Fibroblast of mammary gland (primary cell): ENCODE results near the gene FAT1.

Experiments used
- DNase-seq: peaks from one replicate; pipeline ENCODE4 v3.0.0-alpha.2; 2010; ENCODE audit warnings: low read depth
- H3K4me3 ChIP-seq: 2 replicates; pipeline ENCODE4 v1.5.1; 2011; ENCODE audit warnings: low read depth, mild to moderate bottlenecking, low read length, moderate library complexity; ENCODE audit not compliant: control insufficient read depth
- TF ChIP-seq, protein P1 (sequence below): conservative IDR thresholded peaks from 2 replicates; pipeline ENCODE4 v1.5.1; 2011; ENCODE audit warnings: low read depth, low read length, inconsistent platforms; ENCODE audit not compliant: control insufficient read depth, insufficient read depth

The FAT1 gene

DNA sequence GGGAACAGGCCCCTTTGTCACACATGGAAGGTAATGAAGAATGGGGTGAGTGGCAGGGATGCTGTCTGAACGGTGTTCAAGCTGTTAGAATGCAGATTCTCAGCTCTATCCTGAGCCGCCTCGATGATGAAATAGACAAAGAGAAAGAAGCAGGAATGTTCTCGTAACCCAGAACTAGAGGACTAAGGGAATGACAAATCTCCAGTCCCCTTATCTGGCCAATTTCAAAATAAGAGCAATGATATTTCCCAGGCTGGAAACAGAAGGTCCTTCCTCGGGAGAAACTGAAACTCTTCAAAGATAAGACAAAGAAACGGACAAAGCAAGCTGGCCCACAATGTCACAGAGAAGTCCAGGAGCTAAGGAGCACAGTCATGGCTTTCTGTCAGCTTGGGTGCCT is 138.7 kb downstream of the FAT1 start:
- DNase-seq: no peak
- TF ChIP-seq, protein P1, sequence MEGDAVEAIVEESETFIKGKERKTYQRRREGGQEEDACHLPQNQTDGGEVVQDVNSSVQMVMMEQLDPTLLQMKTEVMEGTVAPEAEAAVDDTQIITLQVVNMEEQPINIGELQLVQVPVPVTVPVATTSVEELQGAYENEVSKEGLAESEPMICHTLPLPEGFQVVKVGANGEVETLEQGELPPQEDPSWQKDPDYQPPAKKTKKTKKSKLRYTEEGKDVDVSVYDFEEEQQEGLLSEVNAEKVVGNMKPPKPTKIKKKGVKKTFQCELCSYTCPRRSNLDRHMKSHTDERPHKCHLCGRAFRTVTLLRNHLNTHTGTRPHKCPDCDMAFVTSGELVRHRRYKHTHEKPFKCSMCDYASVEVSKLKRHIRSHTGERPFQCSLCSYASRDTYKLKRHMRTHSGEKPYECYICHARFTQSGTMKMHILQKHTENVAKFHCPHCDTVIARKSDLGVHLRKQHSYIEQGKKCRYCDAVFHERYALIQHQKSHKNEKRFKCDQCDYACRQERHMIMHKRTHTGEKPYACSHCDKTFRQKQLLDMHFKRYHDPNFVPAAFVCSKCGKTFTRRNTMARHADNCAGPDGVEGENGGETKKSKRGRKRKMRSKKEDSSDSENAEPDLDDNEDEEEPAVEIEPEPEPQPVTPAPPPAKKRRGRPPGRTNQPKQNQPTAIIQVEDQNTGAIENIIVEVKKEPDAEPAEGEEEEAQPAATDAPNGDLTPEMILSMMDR: no peak
- H3K4me3 ChIP-seq: no peak overlapping the region

DNA sequence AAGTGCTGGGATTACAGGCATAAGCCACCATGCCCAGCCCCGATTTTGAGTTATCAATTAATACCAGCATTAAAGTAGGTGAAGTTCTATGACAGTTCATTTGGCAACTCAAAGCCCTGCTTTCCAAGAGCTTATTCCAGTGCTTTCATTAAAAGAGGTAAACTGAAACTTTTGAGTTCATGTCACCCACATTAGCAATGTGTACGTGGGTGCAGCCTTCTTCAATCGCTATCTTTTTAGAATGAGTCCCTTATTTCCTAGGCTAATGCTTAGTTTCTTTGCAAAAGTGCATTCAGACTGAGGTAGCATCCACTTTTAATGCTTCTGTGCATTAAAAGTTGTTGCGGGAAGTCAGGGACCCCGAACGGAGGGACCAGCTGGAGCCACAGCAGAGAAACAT is 142.2 kb downstream of the FAT1 start:
- DNase-seq: no peak
- TF ChIP-seq, protein P1: no peak

DNA sequence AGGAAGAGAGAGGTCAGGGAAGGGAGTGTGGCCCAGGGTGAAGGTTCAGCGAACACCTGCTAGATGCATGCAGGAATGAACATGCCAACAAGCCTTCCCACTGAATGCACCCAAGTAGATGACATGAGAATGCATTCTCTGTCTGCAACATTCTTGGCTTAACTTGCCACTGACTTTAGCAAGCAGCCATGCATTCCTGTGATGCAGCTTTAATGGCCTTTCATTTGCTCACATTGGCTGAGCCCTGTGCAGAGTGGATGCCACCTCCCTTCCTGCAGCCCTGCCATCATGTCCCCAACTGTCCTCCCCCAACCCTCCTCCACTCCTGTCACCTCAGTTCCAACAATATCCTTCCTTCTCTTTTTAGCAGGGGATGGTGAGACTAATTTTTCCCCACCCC is 143.0 kb downstream of the FAT1 start:
- no peak for DNase-seq
- TF ChIP-seq, protein P1: no peak
- H3K4me3 ChIP-seq: no peak overlapping the region

More for the DNA sequence above, 142.2 kb downstream of the FAT1 start:
- no peak overlapping the region for H3K4me3 ChIP-seq

DNA sequence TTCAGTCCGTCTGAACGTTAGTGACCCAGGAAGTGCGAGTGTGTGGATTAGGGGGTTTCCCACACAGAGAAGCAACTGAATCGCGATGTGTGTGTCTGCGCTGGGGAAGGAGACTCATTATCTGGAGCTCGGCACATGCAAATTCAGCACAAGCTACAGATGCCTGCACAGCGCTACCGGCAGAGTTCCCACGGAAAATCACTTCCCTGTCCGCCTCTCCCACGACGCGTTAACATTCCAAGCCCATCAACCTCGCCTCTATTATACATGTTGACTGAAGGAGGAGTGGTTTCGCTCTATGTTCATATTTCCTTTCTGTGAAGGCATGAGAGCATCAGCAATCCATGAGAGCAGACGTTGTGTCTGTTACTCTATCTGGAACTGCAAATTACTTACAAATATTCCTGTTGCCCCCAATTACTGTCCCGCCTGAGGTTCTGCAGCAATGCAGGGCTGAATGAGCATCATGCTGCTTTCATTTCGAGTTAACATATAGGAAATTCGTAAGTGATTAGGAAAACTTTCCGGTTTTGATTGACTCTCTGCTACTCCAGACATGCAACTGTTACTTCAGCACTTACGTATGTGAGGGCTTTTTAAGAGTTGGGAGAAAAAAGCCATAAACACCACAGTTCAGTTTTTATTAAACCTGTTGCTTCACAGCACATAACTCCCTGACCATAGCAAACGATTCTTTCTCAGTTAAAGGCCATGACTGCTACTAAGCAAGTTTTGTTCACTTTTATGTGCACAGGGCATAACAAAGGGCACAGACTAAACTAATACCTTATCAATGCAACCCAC is 153.3 kb downstream of the FAT1 start:
- DNase-seq: peak; percentile 19
- peak overlapping the region; percentile 10 for H3K4me3 ChIP-seq
- TF ChIP-seq, protein P1: no peak

DNA sequence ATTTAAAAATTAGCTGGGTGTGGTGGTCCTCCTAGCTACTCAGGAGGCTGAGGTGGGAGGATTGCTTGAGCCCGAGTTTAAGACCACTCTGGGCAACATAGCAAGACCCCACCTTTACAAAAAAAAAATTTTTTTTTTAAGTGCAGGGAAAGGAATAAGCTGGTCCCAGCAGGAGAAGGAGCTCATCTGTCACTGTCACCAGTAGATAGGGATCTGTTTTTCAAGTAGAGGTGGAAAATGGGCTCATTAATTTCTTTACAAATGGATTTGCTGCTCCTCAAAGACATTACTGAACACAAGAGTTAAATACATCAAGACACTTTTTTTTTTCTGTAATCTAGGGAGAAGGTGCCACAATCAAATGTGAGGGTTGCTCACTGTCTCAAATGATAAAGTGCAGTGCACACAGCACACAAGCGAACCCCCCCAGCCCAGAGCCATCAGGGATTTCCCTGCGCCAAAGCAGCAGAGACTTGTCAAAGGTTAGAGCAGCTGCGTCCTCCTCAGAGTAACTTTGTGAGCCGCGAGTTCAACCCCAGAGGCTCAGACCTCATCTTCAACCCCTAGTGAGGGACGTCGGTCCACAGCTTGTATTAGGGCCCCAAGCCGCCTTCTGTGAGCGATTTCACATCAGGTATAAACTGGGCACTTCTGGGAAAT is 154.0 kb downstream of the FAT1 start:
- TF ChIP-seq, protein P1: no peak
- no peak for DNase-seq
- peak overlapping the region; percentile 10 for H3K4me3 ChIP-seq

DNA sequence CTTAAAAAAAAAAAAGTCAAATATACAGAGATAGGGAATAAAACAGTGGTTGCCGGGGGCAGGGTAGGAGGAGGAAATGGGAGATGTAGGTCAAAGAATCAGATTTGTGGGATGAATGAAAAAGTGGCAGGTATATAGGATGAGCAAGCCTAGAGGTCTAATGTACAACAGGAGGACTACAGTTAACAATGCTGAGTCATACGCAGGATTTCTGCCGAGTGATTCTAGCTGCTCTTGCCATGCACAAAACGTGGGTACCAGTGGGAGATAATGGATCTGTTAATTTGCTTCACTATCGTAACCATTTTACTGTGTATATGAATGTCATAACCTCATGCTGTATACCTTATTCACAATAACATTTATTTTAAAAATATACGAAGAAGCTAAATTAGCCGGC is 157.6 kb downstream of the FAT1 start:
- no peak for DNase-seq
- H3K4me3 ChIP-seq: no peak overlapping the region
- TF ChIP-seq, protein P1: no peak
